Measurements from ENCODE around the gene CCNDBP1.
"Not testable (repeated sequence)": the region's sequence is repeated elsewhere in the genome, so short reads cannot be mapped to it uniquely, and the experiment has no call there.

Gene CCNDBP1

GRCh38 chr15:43185157-43186002, at the start of gene CCNDBP1:
CCNDBP1 (plus strand) TSS chr15:43185403; CDS start chr15:43185499, 96 bp downstream.
- DNase-seq (ENCODE audit: low read depth): peak; percentile 71

GRCh38 chr15:43143203-43143941, 41.8 kb upstream of the CCNDBP1 start:
- no peak for DNase-seq (ENCODE audit: low read depth)

- DNase-seq (ENCODE audit: low read depth): no peak
Measured at GRCh38 chr15:43144512-43144911, 40.7 kb upstream of the CCNDBP1 start.

GRCh38 chr15:43146184-43146583, 39.0 kb upstream of the CCNDBP1 start:
- DNase-seq (ENCODE audit: low read depth): no peak

- peak; percentile 94 for DNase-seq (ENCODE audit: low read depth)
Measured at GRCh38 chr15:43150191-43150929, 34.8 kb upstream of the CCNDBP1 start.

- no peak for DNase-seq (ENCODE audit: low read depth)
Measured at GRCh38 chr15:43151688-43152087, 33.5 kb upstream of the CCNDBP1 start.

- DNase-seq (ENCODE audit: low read depth): no peak
Measured at GRCh38 chr15:43153269-43153668, 31.9 kb upstream of the CCNDBP1 start.

- no peak for DNase-seq (ENCODE audit: low read depth)
Measured at GRCh38 chr15:43165801-43166325, 19.3 kb upstream of the CCNDBP1 start.

- DNase-seq (ENCODE audit: low read depth): not testable (repeated sequence)
Measured at GRCh38 chr15:43167261-43167660, 17.9 kb upstream of the CCNDBP1 start.

GRCh38 chr15:43168192-43169107, 16.8 kb upstream of the CCNDBP1 start:
- no peak for DNase-seq (ENCODE audit: low read depth)

GRCh38 chr15:43169888-43170287, 15.3 kb upstream of the CCNDBP1 start:
- peak; percentile 35 for DNase-seq (ENCODE audit: low read depth)

- not testable (repeated sequence) for DNase-seq (ENCODE audit: low read depth)
Measured at GRCh38 chr15:43175656-43176309, 9.4 kb upstream of the CCNDBP1 start.

- DNase-seq (ENCODE audit: low read depth): not testable (repeated sequence)
Measured at GRCh38 chr15:43177147-43177546, 8.1 kb upstream of the CCNDBP1 start.

- DNase-seq (ENCODE audit: low read depth): no peak
Measured at GRCh38 chr15:43183270-43183669, 1.9 kb upstream of the CCNDBP1 start.

- DNase-seq (ENCODE audit: low read depth): no peak
Measured at GRCh38 chr15:43184407-43185124, 637 bp upstream of the CCNDBP1 start.

- no peak for DNase-seq (ENCODE audit: low read depth)
Measured at GRCh38 chr15:43186003-43186353, 775 bp downstream of the CCNDBP1 start.

GRCh38 chr15:43187544-43188155, 2.4 kb downstream of the CCNDBP1 start:
- DNase-seq (ENCODE audit: low read depth): no peak

- DNase-seq (ENCODE audit: low read depth): no peak
Measured at GRCh38 chr15:43189296-43189695, 4.1 kb downstream of the CCNDBP1 start.

GRCh38 chr15:43190178-43190577, 5.0 kb downstream of the CCNDBP1 start:
- no peak for DNase-seq (ENCODE audit: low read depth)

- no peak for DNase-seq (ENCODE audit: low read depth)
Measured at GRCh38 chr15:43193710-43194109, 8.5 kb downstream of the CCNDBP1 start.
